IMR-90 (cell line): ENCODE measurements around the gene FCHO1. TPM values are rescaled to one million over a fixed set of nuclear protein-coding genes. Genes with fewer than 3 reads are reported as not detected.
A peak's percentile ranks its signal among the peaks of the same experiment; 100 is the strongest.

Source experiments
- ATAC-seq: fragments of 200-7000 bp; cut with Tn5 transposase; 2 replicates; pipeline ENCODE4 v1.9.1; 2020; ENCODE audit warnings: low read depth, mild to moderate bottlenecking, moderate library complexity
- BruUV-seq: library from RNA; stranded (reverse); fragments of 400-500 nt; replicated peaks from 2 replicates; lab custom pipeline; 2021; lab: Mats Ljungman, UMichigan
- CTCF ChIA-PET: fragments of 300-600 bp; formaldehyde crosslinking; extraction: SDS; loops from one replicate; lab custom pipeline; 2021; ENCODE audit warnings: antibody characterized with exemption; lab: Yijun Ruan, JAX
- POLR2A ChIA-PET: fragments of 300-600 bp; sonication (Branson Sonifier 250); formaldehyde crosslinking; loops from one replicate; lab custom pipeline; 2022; ENCODE audit warnings: antibody characterized with exemption; ENCODE audit not compliant: unreplicated experiment; lab: Charles Lee
- DNase-seq: peaks from one replicate; pipeline ENCODE4 v3.0.0; 2013
- H2AFZ ChIP-seq: replicated peaks from 2 replicates; pipeline ENCODE3; 2013; ENCODE audit warnings: low read length, mild to moderate bottlenecking; ENCODE audit not compliant: poor library complexity
- H2AK5ac ChIP-seq: 2 replicates; pipeline ENCODE4 v1.6.1; 2013; ENCODE audit warnings: low read depth, low read length, inconsistent platforms
- H2AK9ac ChIP-seq: replicated peaks from 2 replicates; pipeline ENCODE3; 2013; ENCODE audit warnings: mild to moderate bottlenecking, low read depth, low read length, moderate library complexity; ENCODE audit not compliant: poor library complexity
- H2BK120ac ChIP-seq: 2 replicates; pipeline ENCODE4 v1.6.1; 2013; ENCODE audit warnings: low read depth, low read length, inconsistent platforms
- H2BK15ac ChIP-seq: 3 replicates; pipeline ENCODE4 v1.6.1; 2013; ENCODE audit warnings: low read depth, low read length, inconsistent platforms
- H2BK20ac ChIP-seq: 2 replicates; pipeline ENCODE4 v1.6.1; 2013; ENCODE audit warnings: low read depth, mild to moderate bottlenecking, inconsistent platforms, low read length, moderate library complexity
- H2BK5ac ChIP-seq: 2 replicates; pipeline ENCODE4 v1.6.1; 2013; ENCODE audit warnings: mild to moderate bottlenecking, low read depth, low read length, inconsistent platforms; ENCODE audit not compliant: poor library complexity, severe bottlenecking
- H3K14ac ChIP-seq: replicated peaks from 2 replicates; pipeline ENCODE4 v1.6.1; 2013; ENCODE audit warnings: low read depth, low read length, inconsistent platforms
- H3K18ac ChIP-seq: 2 replicates; pipeline ENCODE4 v1.6.1; 2013; ENCODE audit warnings: low read depth, low read length, control low read depth
- H3K23ac ChIP-seq: 2 replicates; pipeline ENCODE4 v1.6.1; 2013; ENCODE audit warnings: low read depth, low read length, inconsistent platforms
- H3K27ac ChIP-seq: 2 replicates; pipeline ENCODE4 v1.5.1; 2013; ENCODE audit warnings: mild to moderate bottlenecking, control low read depth, low read length; ENCODE audit not compliant: insufficient read depth
- H3K27me3 ChIP-seq: 2 replicates; pipeline ENCODE4 v1.6.1; 2013; ENCODE audit warnings: low read length; ENCODE audit not compliant: control insufficient read depth, insufficient read depth
- H3K36me3 ChIP-seq: 2 replicates; pipeline ENCODE4 v1.6.1; 2013; ENCODE audit warnings: low read length, mixed read lengths; ENCODE audit not compliant: control insufficient read depth, insufficient read depth
- H3K4ac ChIP-seq: 2 replicates; pipeline ENCODE4 v1.6.1; 2013; ENCODE audit warnings: low read depth, low read length, inconsistent platforms
- H3K4me1 ChIP-seq: 2 replicates; pipeline ENCODE4 v1.6.1; 2013; ENCODE audit warnings: low read length, mixed read lengths; ENCODE audit not compliant: control insufficient read depth, insufficient read depth
- H3K4me2 ChIP-seq: 2 replicates; pipeline ENCODE4 v1.6.1; 2013; ENCODE audit warnings: low read depth, mild to moderate bottlenecking, control low read depth, low read length, moderate library complexity
- H3K4me3 ChIP-seq: 2 replicates; pipeline ENCODE4 v1.5.1; 2013; ENCODE audit warnings: low read depth, mild to moderate bottlenecking, control low read depth, low read length, moderate library complexity; ENCODE audit not compliant: insufficient read depth
- H3K56ac ChIP-seq: 2 replicates; pipeline ENCODE4 v1.6.1; 2013; ENCODE audit warnings: low read length, inconsistent platforms; ENCODE audit not compliant: insufficient read depth; ENCODE audit errors: extremely low read depth
- H3K79me1 ChIP-seq, 2 experiments: 2 replicates each; pipeline ENCODE4 v1.6.1; 2013; ENCODE audit warnings: low read length in 2 of 2, inconsistent platforms in 1 of 2, low read depth in 1 of 2
- H3K9ac ChIP-seq: 2 replicates; pipeline ENCODE4 v1.6.1; 2013; ENCODE audit warnings: low read depth, low read length, control low read depth
- H3K9me1 ChIP-seq: 2 replicates; pipeline ENCODE4 v1.6.1; 2013; ENCODE audit warnings: low read length, inconsistent platforms; ENCODE audit not compliant: insufficient read depth
- H3K9me3 ChIP-seq: 2 replicates; pipeline ENCODE4 v1.6.1; 2013; ENCODE audit warnings: low read length; ENCODE audit not compliant: control insufficient read depth, insufficient read depth
- H4K20me1 ChIP-seq: 2 replicates; pipeline ENCODE4 v1.6.1; 2013; ENCODE audit warnings: low read length, inconsistent platforms; ENCODE audit not compliant: insufficient read depth
- H4K5ac ChIP-seq: 2 replicates; pipeline ENCODE4 v1.6.1; 2013; ENCODE audit warnings: mild to moderate bottlenecking, low read depth, low read length, control low read depth
- H4K8ac ChIP-seq, 2 experiments: 2 replicates each; pipeline ENCODE4 v1.6.1; 2013; ENCODE audit warnings: low read depth in 2 of 2, low read length in 2 of 2, control low read depth in 1 of 2, inconsistent platforms in 1 of 2
- H4K91ac ChIP-seq: 2 replicates; pipeline ENCODE4 v1.6.1; 2013; ENCODE audit warnings: low read depth, low read length, inconsistent platforms; ENCODE audit not compliant: insufficient read depth
- CHD1 ChIP-seq: IDR thresholded peaks from 2 replicates; pipeline ENCODE4 v1.6.1; 2012; ENCODE audit warnings: low read depth, low read length, improper control_type of control experiment
- CTCF ChIP-seq: conservative IDR thresholded peaks from 2 replicates; pipeline ENCODE4 v1.5.1; 2012; ENCODE audit warnings: mild to moderate bottlenecking, low read depth, low read length, improper control_type of control experiment
- FOS ChIP-seq: fragments of 150-350 bp; IDR thresholded peaks from 2 replicates; pipeline ENCODE4 v1.6.1; 2016; ENCODE audit warnings: low read depth, low read length
- WGBS, 2 experiments: methylation state at CpG; one replicate each; pipeline versions ENCODE4 v1.1.5 to v1.1.7; 2013; ENCODE audit warnings: missing lambda C conversion rate in 2 of 2; ENCODE audit not compliant: insufficient read length in 1 of 2; ENCODE audit errors: extremely low coverage in 2 of 2; 5-methylcytosine and 5-hydroxymethylcytosine counted together
- dilution Hi-C: fragments of 300-500 bp; cut with HindIII; formaldehyde crosslinking; loops from one replicate; pipeline ENCODE4 v1.14.3; 2018; ENCODE audit warnings: low sequenced_read_pairs; ENCODE audit not compliant: unreplicated experiment
- in situ Hi-C: fragments of 300-500 bp; cut with MboI; formaldehyde crosslinking; loops from 3 replicates; pipeline ENCODE4 v1.14.3; 2019; ENCODE audit warnings: low sequenced_read_pairs, inconsistent platforms, mixed read lengths
- intact Hi-C: fragments of 100-400 bp; cut with micrococcal nuclease; formaldehyde crosslinking; loops from 2 replicates; pipeline ENCODE4 v1.10.0; 2022
- polyA plus RNA-seq, 3 experiments: library from polyadenylated mRNA; depleted of rRNA; stranded (reverse); fragments of >200 nt; gene quantifications; 2 replicates each; pipeline ENCODE4 v1.2.3, GENCODE V29; 2012; ENCODE audit warnings: low replicate concordance in 1 of 3
- total RNA-seq: library from RNA; depleted of rRNA; stranded (reverse); fragments of >200 nt; gene quantifications from 2 replicates; pipeline ENCODE4 v1.2.3, GENCODE V29; 2012

FCHO1 gene
- total and polyA plus RNA-seq, 2 of the 4 experiments (the other 2 are of a cell fraction): 0.18 to 1.0 TPM

GRCh38 chr19:17743874-17744580 lies 7.2 kb upstream of the FCHO1 start:
- no peaks in the 10 kb centered on the region for H3K79me1 ChIP-seq
- 0 out of 2 replicates have a peak, but pooled peaks cover 5% of the 10 kb centered on the region for H3K9me1 ChIP-seq
- no peaks in the 10 kb centered on the region for H3K36me3 ChIP-seq
- no peak overlapping the region for H3K9ac ChIP-seq
- H2BK5ac ChIP-seq: no peak overlapping the region
- no peaks in the 10 kb centered on the region for H4K20me1 ChIP-seq
- peaks cover 2% of the 10 kb centered on the region; the same call in 1 of the 2 replicates for H3K4me1 ChIP-seq
- H3K18ac ChIP-seq: no peak overlapping the region
- no peak overlapping the region for H3K4me2 ChIP-seq
- H3K4ac ChIP-seq: no peak overlapping the region
- H3K27ac ChIP-seq: no peak overlapping the region
- dilution Hi-C loops: no loop called here
- no peaks in the 10 kb centered on the region for H3K9me3 ChIP-seq
- no peak overlapping the region for H2AK5ac ChIP-seq
- intact Hi-C loops: no loop called here
- TF ChIP-seq CTCF: no peak
- TF ChIP-seq CHD1: no peak
- TF ChIP-seq FOS: peak; percentile 50; the same call in 1 of the 2 replicates
- POLR2A ChIA-PET: no interaction called here
- no peak overlapping the region for H4K8ac ChIP-seq
- H3K27me3 ChIP-seq: peaks cover 6% of the 10 kb centered on the region; the same call in 1 of the 2 replicates
- H3K23ac ChIP-seq: no peak overlapping the region
- no peak overlapping the region for H3K14ac ChIP-seq
- ATAC-seq (no peak), DNase-seq (peak; percentile 63)
- no peak overlapping the region for H3K56ac ChIP-seq
- no peak overlapping the region for H2BK15ac ChIP-seq
- in situ Hi-C loops: no loop called here
- no TSS peak for BruUV-seq
- H2BK20ac ChIP-seq: no peak overlapping the region
- H4K91ac ChIP-seq: no peak overlapping the region
- no peak overlapping the region for H2AFZ ChIP-seq
- H3K4me3 ChIP-seq: no peak overlapping the region
- no peak overlapping the region for H2AK9ac ChIP-seq
- 67% methylated on average over 2 of the region's 6 CpGs; no CpG with 5 or more reads in 1 of the 2 experiments for WGBS, 2 experiments
- CTCF ChIA-PET: no interaction called here
- H4K5ac ChIP-seq: no peak overlapping the region
- H2BK120ac ChIP-seq: no peak overlapping the region
